Neural cell (in vitro differentiated cells): Measurements from ENCODE around the gene TCF12. TPM values are rescaled to one million over a fixed set of nuclear protein-coding genes. Genes with fewer than 3 reads are reported as not detected.

Experiments
- H2AFZ ChIP-seq: fragments of 200-600, 300-800 bp; sonication (generic), shearing (Covaris generic); 2 replicates; pipeline ENCODE4 v1.6.0; 2014; ENCODE audit warnings: low read depth, mild to moderate bottlenecking, antibody characterized with exemption, low read length, moderate library complexity
- H3F3A ChIP-seq: fragments of 200-600 bp; shearing (Covaris generic); 2 replicates; pipeline ENCODE4 v1.6.1; 2016; ENCODE audit warnings: mild to moderate bottlenecking, moderate library complexity, mixed read lengths, antibody characterized with exemption, low read length; ENCODE audit not compliant: insufficient read depth, poor library complexity, severe bottlenecking
- H3K27ac ChIP-seq: fragments of 200-600, 300-800 bp; sonication (generic), shearing (Covaris generic); 2 replicates; pipeline ENCODE4 v1.5.1; 2014; ENCODE audit warnings: mild to moderate bottlenecking, low read length, moderate library complexity
- H3K27me3 ChIP-seq: fragments of 300-800, 200-600 bp; sonication (generic), shearing (Covaris generic); 2 replicates; pipeline ENCODE4 v1.6.0; 2014; ENCODE audit warnings: mild to moderate bottlenecking, low read depth, low read length, moderate library complexity; ENCODE audit not compliant: insufficient read depth
- H3K36me3 ChIP-seq: fragments of 300-800, 200-600 bp; sonication (generic), shearing (Covaris generic); 2 replicates; pipeline ENCODE4 v1.5.1; 2014; ENCODE audit warnings: mild to moderate bottlenecking, antibody characterized with exemption, low read length, moderate library complexity; ENCODE audit not compliant: insufficient read depth
- H3K4me2 ChIP-seq: fragments of 300-800, 200-600 bp; sonication (generic), shearing (Covaris generic); 2 replicates; pipeline ENCODE4 v1.6.0; 2014; ENCODE audit warnings: mild to moderate bottlenecking, low read length
- H3K4me3 ChIP-seq: fragments of 300-800, 200-600 bp; sonication (generic), shearing (Covaris generic); 2 replicates; pipeline ENCODE4 v1.5.1; 2014; ENCODE audit warnings: mild to moderate bottlenecking, low read length, moderate library complexity
- H3K79me2 ChIP-seq: fragments of 200-600 bp; shearing (Covaris generic); replicated peaks from 2 replicates; pipeline ENCODE4 v1.6.0; 2014; ENCODE audit warnings: mild to moderate bottlenecking, low read length, moderate library complexity; ENCODE audit not compliant: insufficient read depth
- H3K9ac ChIP-seq: fragments of 300-800, 200-600 bp; sonication (generic), shearing (Covaris generic); 2 replicates; pipeline ENCODE4 v1.6.1; 2016; ENCODE audit warnings: mild to moderate bottlenecking, low read length, mixed read lengths
- H3K9me2 ChIP-seq: fragments of 200-600 bp; shearing (Covaris generic); 2 replicates; pipeline ENCODE4 v1.6.1; 2016; ENCODE audit warnings: mild to moderate bottlenecking, low read length, mixed read lengths; ENCODE audit not compliant: insufficient read depth
- H3K9me3 ChIP-seq: fragments of 200-600, 300-800 bp; sonication (generic), shearing (Covaris generic); 2 replicates; pipeline ENCODE4 v1.6.1; 2016; ENCODE audit warnings: mild to moderate bottlenecking, mixed run types, low read length, moderate library complexity, mixed read lengths
- H4K20me1 ChIP-seq: fragments of 200-600 bp; shearing (Covaris generic); 2 replicates; pipeline ENCODE4 v1.6.1; 2016; ENCODE audit warnings: mild to moderate bottlenecking, mixed run types; ENCODE audit not compliant: insufficient read depth
- CTCF ChIP-seq: fragments of 450-650 bp; IDR thresholded peaks from 2 replicates; pipeline ENCODE4 v1.5.1; 2014; ENCODE audit warnings: antibody characterized with exemption, mild to moderate bottlenecking, moderate library complexity; ENCODE audit not compliant: poor library complexity, severe bottlenecking
- EP300 ChIP-seq: fragments of 450-650 bp; conservative IDR thresholded peaks from 2 replicates; pipeline ENCODE4 v1.6.1; 2014; ENCODE audit warnings: antibody characterized with exemption, mild to moderate bottlenecking, moderate library complexity; ENCODE audit not compliant: poor library complexity, severe bottlenecking
- EZH2 ChIP-seq: fragments of 200-600, 300-800 bp; shearing (Covaris generic), sonication (generic); IDR thresholded peaks from 2 replicates; pipeline ENCODE4 v1.6.1; 2014; ENCODE audit warnings: antibody characterized with exemption, low read length, borderline replicate concordance, mild to moderate bottlenecking; ENCODE audit not compliant: insufficient read depth, poor library complexity, severe bottlenecking
- MXI1 ChIP-seq: fragments of 450-650 bp; conservative IDR thresholded peaks from 2 replicates; pipeline ENCODE4 v1.6.1; 2014; ENCODE audit warnings: antibody characterized with exemption, mild to moderate bottlenecking; ENCODE audit not compliant: poor library complexity, severe bottlenecking
- POLR2AphosphoS5 ChIP-seq: IDR thresholded peaks from 2 replicates; pipeline ENCODE4 v1.6.1; 2012
- RAD21 ChIP-seq: fragments of 450-650 bp; conservative IDR thresholded peaks from 2 replicates; pipeline ENCODE4 v1.6.1; 2014; ENCODE audit warnings: antibody characterized with exemption, mild to moderate bottlenecking, moderate library complexity
- REST ChIP-seq: IDR thresholded peaks from 2 replicates; pipeline ENCODE4 v1.6.1; 2012; ENCODE audit warnings: borderline replicate concordance
- SMC3 ChIP-seq: fragments of 450-650 bp; conservative IDR thresholded peaks from 2 replicates; pipeline ENCODE4 v1.6.1; 2014; ENCODE audit warnings: antibody characterized with exemption, mild to moderate bottlenecking, moderate library complexity; ENCODE audit not compliant: poor library complexity
- TAF1 ChIP-seq: IDR thresholded peaks from 2 replicates; pipeline ENCODE4 v1.6.1; 2012; ENCODE audit warnings: low read depth
- polyA plus RNA-seq: library from polyadenylated mRNA; depleted of rRNA; stranded (reverse); fragments of >200 nt; gene quantifications from 2 replicates; pipeline ENCODE4 v1.2.3, GENCODE V29; 2014

The TCF12 gene
- polyA plus RNA-seq, 1 donor from 2014 or later: 52.7 TPM

GRCh38 chr15:56980473-56980872, 62.0 kb downstream of the TCF12 start:
- H3F3A ChIP-seq: no peaks in the 10 kb centered on the region
- peak overlapping the region; percentile 8 for H3K27ac ChIP-seq
- H2AFZ ChIP-seq: no peak overlapping the region
- H3K9me3 ChIP-seq: no peaks in the 10 kb centered on the region
- peak overlapping the region; percentile 40 for H3K4me2 ChIP-seq
- peaks cover 65% of the 10 kb centered on the region for H3K79me2 ChIP-seq
- H3K36me3 ChIP-seq: no peaks in the 10 kb centered on the region
- H3K4me3 ChIP-seq: peak overlapping the region; percentile 18
- H3K9me2 ChIP-seq: no peaks in the 10 kb centered on the region
- H4K20me1 ChIP-seq: no peaks in the 10 kb centered on the region
- H3K27me3 ChIP-seq: no peaks in the 10 kb centered on the region
- TF ChIP-seq EP300 (peak; percentile 90), RAD21 (no peak), POLR2AphosphoS5 (peak; percentile 69), TAF1 (no peak), EZH2 (no peak), MXI1 (peak; percentile 22), SMC3 (no peak), CTCF (no peak), REST (peak; percentile 27)
- H3K9ac ChIP-seq: no peak overlapping the region

GRCh38 chr15:56981160-56981559, 62.7 kb downstream of the TCF12 start:
- no peak for TF ChIP-seq EZH2
- TF ChIP-seq TAF1: no peak
- no peak for TF ChIP-seq POLR2AphosphoS5
- TF ChIP-seq RAD21: no peak
- TF ChIP-seq CTCF: no peak
- no peak for TF ChIP-seq REST
- H3K9me2 ChIP-seq: no peaks in the 10 kb centered on the region
- no peaks in the 10 kb centered on the region for H3K9me3 ChIP-seq
- peak overlapping the region; percentile 40 for H3K4me2 ChIP-seq
- no peak overlapping the region for H3K9ac ChIP-seq
- H3F3A ChIP-seq: no peaks in the 10 kb centered on the region
- H4K20me1 ChIP-seq: no peaks in the 10 kb centered on the region
- H3K27ac ChIP-seq: peak overlapping the region; percentile 8
- peaks cover 68% of the 10 kb centered on the region for H3K79me2 ChIP-seq
- H3K4me3 ChIP-seq: peak overlapping the region; percentile 18
- no peak overlapping the region for H2AFZ ChIP-seq
- no peaks in the 10 kb centered on the region for H3K27me3 ChIP-seq
- no peaks in the 10 kb centered on the region for H3K36me3 ChIP-seq
